GM13977 (cell line): ENCODE measurements around the gene KCND3.

Source experiments
- DNase-seq: peaks from one replicate; pipeline ENCODE4 v3.0.0; 2012; ENCODE audit warnings: low spot score
- CTCF ChIP-seq: IDR thresholded peaks from 2 replicates; pipeline ENCODE4 v1.5.1; 2012; ENCODE audit warnings: mild to moderate bottlenecking, control low read depth; ENCODE audit not compliant: insufficient read depth; ENCODE audit errors: extremely low read depth, missing control alignments
- in situ Hi-C: fragments of 300-500 bp; cut with MboI; formaldehyde crosslinking; loops from one replicate; pipeline ENCODE4 v1.12.0; 2022; ENCODE audit warnings: low sequenced_read_pairs, low pct_unique_long_range_greater_than_20kb, mixed read lengths, inconsistent platforms; ENCODE audit not compliant: unreplicated experiment

Gene KCND3

GRCh38 chr1:111906816-111907215 is 82.7 kb downstream of the KCND3 start:
- no peak for TF ChIP-seq CTCF
- DNase-seq, result no peak
- in situ Hi-C loops, result no loop called here

- TF ChIP-seq CTCF, result no peak
- in situ Hi-C loops, result no loop called here
Observed at GRCh38 chr1:111906111-111906510, 83.4 kb downstream of the KCND3 start.

GRCh38 chr1:111904478-111905218 is 84.8 kb downstream of the KCND3 start:
- no peak for TF ChIP-seq CTCF
- no peak for DNase-seq
- in situ Hi-C loops, result no loop called here

More at GRCh38 chr1:111906111-111906510, 83.4 kb downstream of the KCND3 start:
- DNase-seq, result no peak

- in situ Hi-C loops, result no loop called here
- DNase-seq, result no peak
- TF ChIP-seq CTCF, result no peak
Observed at GRCh38 chr1:111903871-111904449, 85.5 kb downstream of the KCND3 start.

- in situ Hi-C loops, result no loop called here
- no peak for TF ChIP-seq CTCF
- DNase-seq, result no peak
Observed at GRCh38 chr1:111903148-111903870, 86.2 kb downstream of the KCND3 start.

GRCh38 chr1:111895469-111895868 is 94.0 kb downstream of the KCND3 start:
- no peak for DNase-seq
- in situ Hi-C loops, result no loop called here
- TF ChIP-seq CTCF, result no peak
